SU-DHL-6 (cell line): ENCODE data around the gene FYCO1.

Experiments used
- H2AFZ ChIP-seq: fragments of 200-600 bp; sonication (generic); 2 replicates; pipeline ENCODE4 v1.6.1; 2014; ENCODE audit warnings: low read depth, mild to moderate bottlenecking, moderate library complexity, mixed read lengths, antibody characterized with exemption, low read length; ENCODE audit not compliant: severe bottlenecking
- H3F3A ChIP-seq: fragments of 200-600 bp; shearing (Covaris generic); 2 replicates; pipeline ENCODE4 v1.6.0; 2016; ENCODE audit warnings: antibody characterized with exemption, mild to moderate bottlenecking; ENCODE audit not compliant: insufficient read depth
- H3K27ac ChIP-seq: fragments of 200-600 bp; sonication (generic); 2 replicates; pipeline ENCODE4 v1.5.1; 2016; ENCODE audit warnings: low read depth, mild to moderate bottlenecking, low read length, moderate library complexity, mixed read lengths
- H3K27me3 ChIP-seq: fragments of 200-600 bp; sonication (generic), shearing (Covaris generic); 2 replicates; pipeline ENCODE4 v1.6.0; 2014; ENCODE audit warnings: mild to moderate bottlenecking, low read length
- H3K36me3 ChIP-seq: fragments of 200-600 bp; sonication (generic); 2 replicates; pipeline ENCODE4 v1.6.1; 2014; ENCODE audit warnings: mild to moderate bottlenecking, low read length, mixed read lengths
- H3K4me2 ChIP-seq: fragments of 300-600, 200-600 bp; shearing (Covaris generic), sonication (generic); 2 replicates; pipeline ENCODE4 v1.6.0; 2014; ENCODE audit warnings: low read length, low read depth, mild to moderate bottlenecking; ENCODE audit not compliant: poor library complexity, severe bottlenecking
- H3K4me3 ChIP-seq: fragments of 200-600 bp; sonication (generic); 2 replicates; pipeline ENCODE4 v1.5.1; 2014; ENCODE audit warnings: antibody characterized with exemption, low read length, mild to moderate bottlenecking, mixed read lengths; ENCODE audit not compliant: insufficient read depth, poor library complexity, severe bottlenecking
- H3K79me2 ChIP-seq: fragments of 200-600 bp; sonication (generic); 2 replicates; pipeline ENCODE4 v1.6.1; 2014; ENCODE audit warnings: mild to moderate bottlenecking, low read length, moderate library complexity; ENCODE audit not compliant: insufficient read depth
- H3K9ac ChIP-seq: fragments of 200-600 bp; sonication (generic); 2 replicates; pipeline ENCODE4 v1.7.0; 2014; ENCODE audit warnings: mild to moderate bottlenecking, low read length
- H3K9me2 ChIP-seq: fragments of 200-600 bp; sonication (generic); replicated peaks from 2 replicates; pipeline ENCODE4 v1.6.1; 2014; ENCODE audit warnings: low read length; ENCODE audit not compliant: insufficient read depth
- H3K9me3 ChIP-seq: fragments of 200-600 bp; sonication (generic); 2 replicates; pipeline ENCODE4 v1.6.1; 2014; ENCODE audit warnings: low read length, mixed read lengths; ENCODE audit not compliant: insufficient read depth
- H4K20me1 ChIP-seq: fragments of 200-600 bp; sonication (generic); 2 replicates; pipeline ENCODE4 v1.6.1; 2014; ENCODE audit warnings: low read depth, mild to moderate bottlenecking, antibody characterized with exemption, low read length, moderate library complexity, mixed read lengths
- CTCF ChIP-seq: fragments of 200-600 bp; sonication (generic); IDR thresholded peaks from one replicate; pipeline ENCODE4 v1.5.1; 2017; ENCODE audit warnings: antibody characterized with exemption, mild to moderate bottlenecking, low read length, moderate library complexity; ENCODE audit not compliant: insufficient read depth, poor library complexity, severe bottlenecking
- EZH2phosphoT487 ChIP-seq: fragments of 200-600 bp; sonication (generic), shearing (Covaris generic); conservative IDR thresholded peaks from 2 replicates; pipeline ENCODE4 v1.6.1; 2018; ENCODE audit warnings: mild to moderate bottlenecking, antibody characterized with exemption, low read length, moderate library complexity, mixed read lengths

Gene FYCO1

DNA sequence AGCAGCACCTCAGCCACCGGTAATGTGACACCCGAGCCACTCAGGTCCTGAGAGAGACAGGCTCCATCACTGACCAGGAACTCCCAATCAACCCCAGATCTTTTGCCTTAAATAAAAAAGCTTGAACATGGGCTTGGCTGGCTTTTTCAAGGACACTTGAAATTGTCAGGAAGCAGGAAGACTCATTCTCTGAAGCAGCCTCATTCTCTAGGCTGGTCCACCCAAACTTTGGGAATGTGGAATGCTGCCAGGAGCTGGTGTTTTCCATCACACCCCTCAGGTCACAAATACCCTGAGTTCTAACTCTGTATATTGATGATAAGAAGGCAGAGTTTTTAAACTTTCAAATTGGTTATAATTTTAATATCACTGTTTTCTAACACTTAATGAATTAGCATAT lies 35.3 kb downstream of the FYCO1 start:
- no peak overlapping the region for H3K4me2 ChIP-seq
- no peaks in the 10 kb centered on the region for H3K79me2 ChIP-seq
- no peak overlapping the region for H3K9ac ChIP-seq
- peaks cover 25% of the 10 kb centered on the region; the same call in 1 of the 2 replicates for H3K36me3 ChIP-seq
- H2AFZ ChIP-seq, result no peak overlapping the region
- no peaks in the 10 kb centered on the region for H4K20me1 ChIP-seq
- no peaks in the 10 kb centered on the region for H3K9me2 ChIP-seq
- H3K9me3 ChIP-seq, result no peaks in the 10 kb centered on the region
- TF ChIP-seq EZH2phosphoT487 (no peak), CTCF (no peak)
- no peak overlapping the region for H3K4me3 ChIP-seq
- no peaks in the 10 kb centered on the region for H3K27me3 ChIP-seq
- H3K27ac ChIP-seq, result no peak overlapping the region
- no peaks in the 10 kb centered on the region for H3F3A ChIP-seq

- H2AFZ ChIP-seq, result no peak overlapping the region
- no peak overlapping the region for H3K27ac ChIP-seq
- H3K4me2 ChIP-seq, result no peak overlapping the region
- H3K9me2 ChIP-seq, result no peaks in the 10 kb centered on the region
- H4K20me1 ChIP-seq, result no peaks in the 10 kb centered on the region
- TF ChIP-seq EZH2phosphoT487, result no peak
- TF ChIP-seq CTCF, result no peak
- H3K4me3 ChIP-seq, result no peak overlapping the region
- no peaks in the 10 kb centered on the region for H3F3A ChIP-seq
- no peaks in the 10 kb centered on the region for H3K27me3 ChIP-seq
- peaks cover 30% of the 10 kb centered on the region; the same call in 1 of the 2 replicates for H3K36me3 ChIP-seq
- no peaks in the 10 kb centered on the region for H3K9me3 ChIP-seq
- H3K79me2 ChIP-seq, result no peaks in the 10 kb centered on the region
- no peak overlapping the region for H3K9ac ChIP-seq
Measured at GRCh38 chr3:45959201-45959600, 36.4 kb downstream of the FYCO1 start.

- Histone ChIP-seq H3K36me3 (peaks cover 24% of the 10 kb centered on the region; the same call in 1 of the 2 replicates), H2AFZ (no peak overlapping the region), H3K27ac (no peak overlapping the region), H3K9ac (no peak overlapping the region), H3K27me3 (no peaks in the 10 kb centered on the region), H3K79me2 (no peaks in the 10 kb centered on the region), H3K4me2 (no peak overlapping the region), H3K9me3 (no peaks in the 10 kb centered on the region), H3K9me2 (no peaks in the 10 kb centered on the region), H3K4me3 (no peak overlapping the region), H4K20me1 (no peaks in the 10 kb centered on the region), H3F3A (no peaks in the 10 kb centered on the region)
- TF ChIP-seq CTCF, result no peak
- TF ChIP-seq EZH2phosphoT487, result no peak
Measured at GRCh38 chr3:45958321-45958791, 37.3 kb downstream of the FYCO1 start.
